Activated naive CD4-positive, alpha-beta T cell treated with anti-CD3 and anti-CD28 coated beads, Interleukin-2, amount 50 U/mL, for 24 hours (primary cell): ENCODE results near the gene AHNAK2.

ENCODE experiments used
- H3K27ac Mint-ChIP-seq: one replicate; pipeline ENCODE4 v1.8.0; 2021; ENCODE audit warnings: mild to moderate bottlenecking, mixed read lengths
- H3K27me3 Mint-ChIP-seq: one replicate; pipeline ENCODE4 v1.8.0; 2021; ENCODE audit warnings: mixed read lengths
- H3K36me3 Mint-ChIP-seq: one replicate; pipeline ENCODE4 v1.8.0; 2021; ENCODE audit warnings: mixed read lengths
- H3K4me1 Mint-ChIP-seq: one replicate; pipeline ENCODE4 v1.8.0; 2021; ENCODE audit warnings: mixed read lengths
- H3K4me3 Mint-ChIP-seq: one replicate; pipeline ENCODE4 v1.8.0; 2021; ENCODE audit warnings: mild to moderate bottlenecking, mixed read lengths
- H3K9me3 Mint-ChIP-seq: one replicate; pipeline ENCODE4 v1.8.0; 2021; ENCODE audit warnings: mixed read lengths

AHNAK2 gene

DNA sequence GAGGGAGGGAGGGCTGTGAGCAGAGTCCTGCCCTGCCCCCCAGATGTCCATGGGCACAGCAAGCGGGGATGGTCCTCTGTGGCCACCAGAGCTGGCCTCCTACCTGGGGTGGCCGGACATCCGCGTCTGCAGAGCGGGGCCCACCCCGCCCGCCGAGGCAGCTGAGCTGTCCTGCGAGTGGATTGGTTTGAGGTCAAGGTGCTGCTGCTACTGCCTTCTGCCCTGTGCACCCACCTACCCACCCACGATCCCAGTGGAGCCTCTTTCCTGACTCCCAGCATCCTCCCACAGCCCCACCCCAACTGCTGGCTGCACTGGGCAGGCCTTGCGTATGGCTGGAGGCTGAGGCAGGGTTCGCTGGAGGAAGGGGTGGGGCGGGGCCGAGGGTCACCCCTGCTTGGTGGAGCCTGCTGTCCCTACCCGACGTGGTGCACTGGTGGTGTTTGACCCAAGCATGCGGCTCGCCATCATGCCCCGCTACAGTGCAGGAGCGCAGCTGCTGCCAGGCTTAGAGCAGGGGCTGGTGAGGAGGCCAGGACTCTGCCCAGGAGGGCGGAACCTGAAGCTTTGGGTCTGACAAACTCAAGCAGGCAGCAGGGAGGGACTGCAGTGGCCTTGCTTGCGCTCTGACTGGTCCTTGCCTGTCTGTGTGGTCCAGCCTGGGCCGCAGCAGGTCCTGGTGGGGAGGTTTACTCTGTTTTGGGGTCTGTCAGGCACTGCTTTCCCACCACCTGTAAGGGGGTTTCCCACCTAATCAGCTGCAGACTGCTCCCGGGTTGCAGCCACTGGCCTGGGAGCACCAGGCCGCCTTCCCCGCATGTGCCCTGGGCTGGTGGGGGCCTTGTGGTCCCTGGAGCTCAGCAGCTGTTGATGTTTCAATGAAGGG, 89.4 kb downstream of the AHNAK2 start:
- no peaks in the 10 kb centered on the region for H3K27me3 Mint-ChIP-seq
- no peaks in the 10 kb centered on the region for H3K36me3 Mint-ChIP-seq
- H3K27ac Mint-ChIP-seq: no peak overlapping the region
- no peak overlapping the region for H3K4me3 Mint-ChIP-seq
- H3K4me1 Mint-ChIP-seq: no peaks in the 10 kb centered on the region
- H3K9me3 Mint-ChIP-seq: no peaks in the 10 kb centered on the region

- Mint-ChIP-seq H3K4me1 (no peaks in the 10 kb centered on the region), H3K36me3 (no peaks in the 10 kb centered on the region), H3K27me3 (no peaks in the 10 kb centered on the region), H3K4me3 (no peak overlapping the region), H3K9me3 (no peaks in the 10 kb centered on the region), H3K27ac (no peak overlapping the region)
These were observed 90.3 kb downstream of the AHNAK2 start for GRCh38 chr14:104887623-104888488.
